Measurements from ENCODE around the gene KLC4. TPM values are rescaled to one million over a fixed set of nuclear protein-coding genes. Genes with fewer than 3 reads are reported as not detected.

The KLC4 gene
- total and polyA plus RNA-seq, 9 donors, result 14.7 to 29.8 (median 24.7) TPM

GRCh38 chr6:43019152-43019551, 40.3 kb upstream of the KLC4 start:
- peaks cover 15% of the 10 kb centered on the region for H3K4me1 ChIP-seq (ENCODE audit: insufficient read depth)
- DNase-seq, result no peak
- H3K27ac ChIP-seq, result no peak overlapping the region
- 77 to 90% (median 81%) methylated on average over 2 of the region's 2 CpGs for WGBS, 3 donors
- TF ChIP-seq EP300 (IDR thresholded peaks at IDR 0.05) (no peak), POLR2A (IDR thresholded peaks at IDR 0.05) (no peak), CTCF (IDR thresholded peaks at IDR 0.05) (no peak)
- no peak overlapping the region for H3K4me3 ChIP-seq
- H3K27me3 ChIP-seq, result no peaks in the 10 kb centered on the region
- no peaks in the 10 kb centered on the region for H3K9me3 ChIP-seq
- H3K36me3 ChIP-seq, result no peaks in the 10 kb centered on the region
- intact Hi-C loops (cut with DNase I), result loop anchor here in 2 of 4 donors (10.0 kb wide), 1 partner anchor 114 kb away; no protein-coding TSS in a partner anchor

DNA sequence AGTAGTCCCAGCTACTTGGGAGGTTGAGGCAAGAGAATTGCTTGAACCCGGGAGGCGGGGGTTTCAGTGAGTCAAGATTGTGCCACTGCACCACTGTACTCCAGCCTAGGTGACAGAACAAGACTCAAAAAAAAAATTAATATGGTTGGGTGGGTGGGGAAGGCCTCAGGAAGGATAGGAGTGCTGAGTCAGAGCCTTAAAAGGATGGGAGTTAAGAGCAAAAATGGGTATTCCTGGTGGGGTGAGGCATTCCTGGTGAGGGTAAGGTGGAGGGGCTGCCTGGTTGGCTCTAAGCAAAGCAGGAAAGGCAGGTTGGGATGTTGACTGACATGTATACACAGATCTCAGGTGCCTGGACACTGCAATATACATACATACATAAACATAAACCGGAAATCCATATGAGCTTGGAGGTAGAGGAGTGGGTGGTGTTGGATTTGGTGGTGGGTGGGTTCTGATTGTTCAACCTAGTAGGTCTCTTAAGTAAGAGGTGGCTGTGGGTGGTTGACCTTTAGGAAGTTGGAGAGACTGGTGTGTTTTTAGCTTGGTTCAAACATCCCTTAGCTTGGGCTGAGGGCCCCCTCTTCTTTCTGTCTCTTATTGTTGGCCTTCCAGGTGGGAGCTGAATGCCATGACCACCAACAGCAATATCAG, 39.3 kb upstream of the KLC4 start:
- H3K9me3 ChIP-seq, result no peaks in the 10 kb centered on the region
- H3K36me3 ChIP-seq, result no peaks in the 10 kb centered on the region
- H3K4me3 ChIP-seq, result no peak overlapping the region
- no peaks in the 10 kb centered on the region for H3K27me3 ChIP-seq
- intact Hi-C loops (cut with DNase I), result no loop called here
- H3K4me1 ChIP-seq (ENCODE audit: insufficient read depth), result peaks cover 13% of the 10 kb centered on the region
- DNase-seq, result no peak
- TF ChIP-seq POLR2A (IDR thresholded peaks at IDR 0.05), result no peak
- no peak for TF ChIP-seq EP300 (IDR thresholded peaks at IDR 0.05)
- no peak for TF ChIP-seq CTCF (IDR thresholded peaks at IDR 0.05)
- whole genome bisulfite sequencing, 3 donors, result 84 to 96% (median 88%) methylated on average over 3 of the region's 3 CpGs
- no peak overlapping the region for H3K27ac ChIP-seq

DNA sequence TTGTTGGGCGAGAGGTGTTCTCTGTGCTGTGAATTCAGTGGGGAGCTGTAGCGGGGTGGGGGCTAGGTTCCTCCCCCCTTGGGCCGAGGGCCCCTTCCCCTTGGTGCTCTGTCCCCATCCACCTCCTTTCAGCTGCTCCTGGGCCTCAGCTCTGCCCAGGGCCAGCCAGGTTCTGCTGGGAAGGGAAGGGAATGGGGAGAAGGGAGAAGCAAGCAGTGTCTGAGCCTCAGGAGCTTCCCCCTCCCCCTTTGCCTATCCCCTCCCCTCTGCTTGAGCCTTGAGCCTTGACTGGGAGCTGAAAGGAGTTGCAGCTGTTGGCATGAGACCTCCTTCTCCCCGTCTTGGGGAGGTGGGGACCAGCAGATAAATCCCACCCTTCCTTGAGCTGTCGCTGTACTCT, 38.6 kb upstream of the KLC4 start:
- TF ChIP-seq EP300 (IDR thresholded peaks at IDR 0.05) (no peak), CTCF (IDR thresholded peaks at IDR 0.05) (no peak), POLR2A (IDR thresholded peaks at IDR 0.05) (no peak)
- H3K9me3 ChIP-seq, result no peaks in the 10 kb centered on the region
- H3K4me3 ChIP-seq, result peak overlapping the region; percentile 85
- no peaks in the 10 kb centered on the region for H3K36me3 ChIP-seq
- H3K27me3 ChIP-seq, result no peaks in the 10 kb centered on the region
- no peak for DNase-seq
- peaks cover 10% of the 10 kb centered on the region for H3K4me1 ChIP-seq (ENCODE audit: insufficient read depth)
- WGBS, 3 donors, result 25 to 40% (median 31%) methylated on average over 5 of the region's 5 CpGs
- intact Hi-C loops (cut with DNase I), result no loop called here
- H3K27ac ChIP-seq, result peak overlapping the region; percentile 75 to 84

DNA sequence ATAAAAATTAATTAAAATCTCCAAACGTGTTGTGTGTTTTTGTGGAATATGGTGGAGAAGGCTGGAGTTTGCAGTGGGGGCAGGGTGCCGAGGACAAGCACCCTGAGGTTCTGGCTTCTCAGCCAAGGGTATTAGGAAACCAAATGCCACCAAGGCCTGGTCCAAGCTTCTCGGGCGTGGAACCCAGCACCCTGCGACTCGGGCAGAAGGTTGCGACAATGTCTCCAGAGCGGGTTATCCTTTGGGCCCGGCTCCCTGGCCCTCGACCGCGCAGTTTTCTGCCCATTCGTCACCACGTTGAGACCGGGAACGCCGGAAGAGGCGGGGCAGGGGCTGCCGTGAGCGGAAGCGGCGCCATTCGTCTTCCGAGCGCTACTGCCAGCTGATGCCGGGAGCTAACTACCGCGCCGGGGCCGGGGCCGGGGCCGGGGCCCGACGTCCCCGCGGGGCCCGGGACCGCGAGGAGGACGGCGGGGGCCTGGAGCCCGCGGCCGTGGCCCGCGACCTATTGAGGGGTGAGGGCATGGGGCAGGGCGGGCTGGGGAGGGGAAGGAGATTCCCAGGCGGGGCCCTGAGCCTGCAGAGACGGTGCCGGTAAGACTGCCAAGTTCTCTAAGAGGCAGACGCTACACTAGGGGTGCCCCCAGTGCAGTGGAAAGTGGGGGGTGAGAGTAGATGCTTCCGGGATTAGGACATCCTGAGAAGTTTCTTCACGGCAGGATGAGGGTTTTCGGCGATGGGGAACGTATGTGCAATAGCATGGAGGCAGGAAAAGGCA, 38.0 kb upstream of the KLC4 start, which contains the start of gene RRP36:
RRP36 (plus strand) TSS at position 354 of the 778 bp plus-strand sequence; CDS start at position 386, 32 bp downstream.
- TF ChIP-seq CTCF (IDR thresholded peaks at IDR 0.05) (no peak), EP300 (IDR thresholded peaks at IDR 0.05) (no peak), POLR2A (IDR thresholded peaks at IDR 0.05) (no peak)
- Histone ChIP-seq H3K4me1 (ENCODE audit: insufficient read depth) (peaks cover 9% of the 10 kb centered on the region), H3K27me3 (no peaks in the 10 kb centered on the region), H3K4me3 (peak within 1 kb of the TSS; percentile 85), H3K27ac (peak within 1 kb of the TSS; percentile 75 to 84), H3K9me3 (no peaks in the 10 kb centered on the region), H3K36me3 (no peaks in the 10 kb centered on the region)
- 0 to 1% (median 1%) methylated on average over 38 to 56 of the region's 56 CpGs for WGBS, 3 donors
- DNase-seq, result peak; percentile 68 to 85 (median 78)
- intact Hi-C loops (cut with DNase I), result no loop called here

Data from ovary (tissue), 9 donors.